MM.1S (cell line): Measurements from ENCODE around the gene VCPKMT.

Source experiments
- CTCF ChIP-seq: fragments of 300-600 bp; sonication (generic); IDR thresholded peaks from 2 replicates; pipeline ENCODE4 v1.5.1; 2016; ENCODE audit warnings: antibody characterized with exemption, low read length, mixed read lengths
- EZH2 ChIP-seq: fragments of 300-600 bp; sonication (generic); optimal IDR thresholded peaks from 2 replicates; pipeline ENCODE3; 2017; ENCODE audit warnings: low read depth, mild to moderate bottlenecking, antibody characterized with exemption, low read length, mixed read lengths

GRCh38 chr14:50099335-50099734 lies 17.0 kb downstream of the VCPKMT start:
- TF ChIP-seq EZH2: no peak
- TF ChIP-seq CTCF: no peak
